HepG2 (cell line): Measurements from ENCODE around the gene B3GNT2. TPM values are rescaled to one million over a fixed set of nuclear protein-coding genes. Genes with fewer than 3 reads are reported as not detected.
A peak's percentile ranks its signal among the peaks of the same experiment; 100 is the strongest.

Experiments
- ATAC-seq: fragments of 200-7000 bp; cut with Tn5 transposase; 3 replicates; pipeline ENCODE4 v1.9.1; 2020; ENCODE audit warnings: mild to moderate bottlenecking, moderate library complexity
- Bru-seq: library from RNA; stranded (reverse); fragments of 400-500 nt; gene quantifications from one replicate; lab custom pipeline; 2021; lab: Mats Ljungman, UMichigan
- BruChase-seq, 2 experiments: library from RNA; stranded (reverse); fragments of 400-500 nt; gene quantifications; one replicate each; lab custom pipeline; 2021; lab: Mats Ljungman, UMichigan
- BruUV-seq: library from RNA; stranded (reverse); fragments of 400-500 nt; replicated peaks from 2 replicates; lab custom pipeline; 2021; lab: Mats Ljungman, UMichigan
- CTCF ChIA-PET: fragments of 300-600 bp; formaldehyde crosslinking; extraction: SDS; loops from one replicate; lab custom pipeline; 2021; ENCODE audit warnings: low total read pairs, inconsistent platforms, low intra/inter-chr PET ratio; lab: Yijun Ruan, JAX
- POLR2A ChIA-PET: fragments of 350-600 bp; sonication (Branson Sonifier 250); formaldehyde crosslinking; loops from one replicate; lab custom pipeline; 2020; ENCODE audit warnings: antibody characterized with exemption, inconsistent platforms; lab: Yijun Ruan, JAX
- DNase-seq: peaks from one replicate; pipeline ENCODE4 v3.0.0-alpha.2; 2015; ENCODE audit warnings: low spot score
- FAIRE-seq: peaks from 3 replicates; lab custom pipeline; 2011; peaks lifted over from hg19 to GRCh38; lab: Jason Lieb, UNC
- H2AFZ ChIP-seq: one replicate; pipeline ENCODE4 v1.6.1; 2011; ENCODE audit warnings: low read length, inconsistent platforms
- H3K27ac ChIP-seq: fragments of 300-600 bp; 3 replicates; pipeline ENCODE4 v1.8.0; 2011; ENCODE audit warnings: mixed run types, mild to moderate bottlenecking, mixed read lengths, low read length, inconsistent platforms; ENCODE audit not compliant: insufficient read depth; ENCODE audit errors: extremely low read length
- H3K27me3 ChIP-seq, 2 experiments: fragments of 200-600 bp in 1 of 2; 2 replicates in 1 of 2; 3 replicates in 1 of 2; pipeline versions ENCODE4 v1.6.0 to v1.8.0; 2011; ENCODE audit warnings: low read length in 2 of 2, mild to moderate bottlenecking in 2 of 2, moderate library complexity in 2 of 2, inconsistent platforms in 1 of 2; ENCODE audit not compliant: insufficient read depth in 2 of 2, control insufficient read depth in 1 of 2
- H3K36me3 ChIP-seq, 2 experiments: fragments of 200-600 bp in 1 of 2; replicated peaks in 1 of 2; 2 replicates in 1 of 2; 3 replicates in 1 of 2; pipeline versions ENCODE4 v1.5.1 to v1.8.0; 2011; ENCODE audit warnings: low read length in 2 of 2, inconsistent platforms in 1 of 2; ENCODE audit not compliant: insufficient read depth in 2 of 2, control insufficient read depth in 1 of 2
- H3K4me1 ChIP-seq: 2 replicates; pipeline ENCODE4 v1.5.1; 2012; ENCODE audit warnings: low read length, inconsistent platforms; ENCODE audit not compliant: insufficient read depth
- H3K4me2 ChIP-seq: 2 replicates; pipeline ENCODE4 v1.6.0; 2011; ENCODE audit warnings: low read depth, low read length, inconsistent platforms
- H3K4me3 ChIP-seq, 3 experiments: fragments of 200-600 bp in 1 of 3; sonication (generic), shearing (Covaris generic) in 1 of 3; replicated peaks in 1 of 3; 2 replicates each; pipeline ENCODE4 v1.5.1; 2011 to 2016; ENCODE audit warnings: low read length in 3 of 3, inconsistent platforms in 2 of 3, low read depth in 2 of 3, mild to moderate bottlenecking in 2 of 3, control low read depth in 1 of 3, mixed read lengths in 1 of 3; ENCODE audit not compliant: insufficient read depth in 1 of 3
- H3K79me2 ChIP-seq: one replicate; pipeline ENCODE4 v1.6.1; 2011; ENCODE audit warnings: low read length, inconsistent platforms; ENCODE audit not compliant: insufficient read depth
- H3K9ac ChIP-seq: 2 replicates; pipeline ENCODE4 v1.6.0; 2011; ENCODE audit warnings: mild to moderate bottlenecking, low read depth, low read length, inconsistent platforms; ENCODE audit not compliant: insufficient read depth
- H3K9me3 ChIP-seq: 2 replicates; pipeline ENCODE4 v1.5.1; 2012; ENCODE audit warnings: mild to moderate bottlenecking, low read length
- H4K20me1 ChIP-seq: 2 replicates; pipeline ENCODE4 v1.6.0; 2011; ENCODE audit warnings: inconsistent platforms, mild to moderate bottlenecking, low read length, moderate library complexity; ENCODE audit not compliant: insufficient read depth
- EHMT2 ChIP-seq: fragments of 200-600 bp; sonication (generic); IDR thresholded peaks from 2 replicates; pipeline ENCODE4 v1.7.0; 2017; ENCODE audit warnings: antibody characterized with exemption, low read depth, low read length, borderline replicate concordance
- HES4 ChIP-seq: sonication (generic); formaldehyde crosslinking; IDR thresholded peaks from 2 replicates; pipeline ENCODE4 v1.9.0; 2021; ENCODE audit warnings: mild to moderate bottlenecking, missing genetic modification reagents, borderline replicate concordance
- KLF16 ChIP-seq, 2 experiments: sonication (generic) in 1 of 2; formaldehyde crosslinking in 1 of 2; IDR thresholded peaks; 2 replicates each; pipeline versions ENCODE4 v1.6.1 to v1.8.0; 2016 to 2023; ENCODE audit warnings: missing genetic modification reagents in 2 of 2, missing compliant biosample characterization in 1 of 2
- RFX5 ChIP-seq: IDR thresholded peaks from 2 replicates; pipeline ENCODE4 v1.6.1; 2011; ENCODE audit warnings: low read depth, low read length, improper control_type of control experiment
- SIN3A ChIP-seq: IDR thresholded peaks from 2 replicates; pipeline ENCODE4 v1.6.1; 2011; ENCODE audit warnings: low read depth, mild to moderate bottlenecking, control low read depth, low read length, borderline replicate concordance
- SKIL ChIP-seq: sonication (generic); formaldehyde crosslinking; IDR thresholded peaks from 2 replicates; pipeline ENCODE4 v1.8.0; 2022; ENCODE audit warnings: missing genetic modification reagents, mild to moderate bottlenecking, moderate library complexity, borderline replicate concordance
- ZNF142 ChIP-seq: sonication (generic); formaldehyde crosslinking; IDR thresholded peaks from 2 replicates; pipeline ENCODE4 v1.4.0; 2020; ENCODE audit warnings: missing genetic modification reagents
- WGBS: methylation state at CpG from one replicate; pipeline ENCODE4 v1.1.6; 2017; ENCODE audit warnings: low lambda C conversion rate; 5-methylcytosine and 5-hydroxymethylcytosine counted together
- in situ Hi-C: cut with HindIII; loops from 2 replicates; pipeline ENCODE4 v1.10.0; 2017; ENCODE audit warnings: low pct_unique_long_range_greater_than_20kb; ENCODE audit not compliant: extremely low pct_ligation_motif_present
- intact Hi-C: fragments of 100-400 bp; cut with micrococcal nuclease; formaldehyde crosslinking; loops from one replicate; pipeline ENCODE4 v1.10.0; 2022; ENCODE audit not compliant: unreplicated experiment
- long read RNA-seq, 2 experiments: library from RNA in 1 of 2; library from polyadenylated mRNA in 1 of 2; stranded (forward) in 1 of 2; unstranded in 1 of 2; transcript quantifications; one replicate each; pipeline ENCODE4 v2.0.0, GENCODE V29; 2019 to 2022
- polyA minus RNA-seq, 3 experiments: library from RNA; depleted of rRNA, polyadenylated mRNA; stranded (reverse); fragments of >200 nt; gene quantifications; 2 replicates each; pipeline ENCODE4 v1.2.3, GENCODE V29; 2011; ENCODE audit warnings: low replicate concordance in 1 of 3
- polyA plus RNA-seq, 8 experiments: library from polyadenylated mRNA; depleted of rRNA in 3 of 8; stranded (reverse) in 7 of 8; unstranded in 1 of 8; fragments of >200 nt; fragmentation: Illumina TruSeq in 4 of 8; extraction: Trizol in 4 of 8; gene quantifications; 2 replicates each; pipeline versions ENCODE4 v1.2.1 to v1.2.3, GENCODE V29; 2011 to 2016; ENCODE audit warnings: low read depth in 4 of 8, missing spikeins in 1 of 8, mixed read lengths in 1 of 8; ENCODE audit not compliant: insufficient read depth in 1 of 8
- total RNA-seq, 5 experiments: library from RNA; depleted of rRNA; stranded (reverse); fragments of >200 nt; fragmentation: Illumina TruSeq; extraction: Trizol; gene quantifications; 2 replicates each; pipeline ENCODE4 v1.2.3, GENCODE V29; 2016; ENCODE audit warnings: low read depth in 1 of 5

Gene B3GNT2
- total RNA-seq (2016; rRNA removed; fragmentation: Illumina TruSeq; extraction: Trizol) (19.5 and 28.5 TPM in 2 replicates), polyA plus RNA-seq (2011; rRNA removed) (26.3 and 29.3 TPM in 2 replicates), polyA minus RNA-seq (2011; rRNA and poly(A)+ RNA removed; ENCODE audit: low replicate concordance) (11.0 and 33.8 TPM in 2 replicates), Bru-seq, nascent RNA (percentile 89 among the genes with signal in this experiment), BruChase-seq, experiment 1, labeled RNA remaining after a 6-hour chase (percentile 84 among the genes with signal in this experiment), BruChase-seq, experiment 2, labeled RNA remaining after a 2-hour chase (percentile 90 among the genes with signal in this experiment)
- total RNA-seq (2016; cell fraction: cytosol; rRNA removed; fragmentation: Illumina TruSeq; extraction: Trizol; ENCODE audit: low read depth), result 5.6 and 5.7 TPM in 2 replicates
- 19.3 and 27.8 TPM in 2 replicates for total RNA-seq (2016; cell fraction: insoluble cytoplasmic fraction; rRNA removed; fragmentation: Illumina TruSeq; extraction: Trizol)
- total RNA-seq (2016; cell fraction: membrane; rRNA removed; fragmentation: Illumina TruSeq; extraction: Trizol), result 13.3 and 14.8 TPM in 2 replicates
- total RNA-seq (2016; cell fraction: nucleus; rRNA removed; fragmentation: Illumina TruSeq; extraction: Trizol), result 27.5 and 28.5 TPM in 2 replicates
- 15.9 and 28.7 TPM in 2 replicates for polyA plus RNA-seq (2011; cell fraction: cytosol; rRNA removed)
- polyA plus RNA-seq (2011; cell fraction: nucleus; rRNA removed), result 7.3 and 11.3 TPM in 2 replicates
- 54.4 and 58.5 TPM in 2 replicates for polyA plus RNA-seq (2012)
- polyA plus RNA-seq (2016; cell fraction: cytosol; fragmentation: Illumina TruSeq; extraction: Trizol; ENCODE audit: low read depth), result 1.4 and 1.7 TPM in 2 replicates
- 17.4 and 17.6 TPM in 2 replicates for polyA plus RNA-seq (2016; cell fraction: insoluble cytoplasmic fraction; fragmentation: Illumina TruSeq; extraction: Trizol; ENCODE audit: low read depth)
- polyA plus RNA-seq (2016; cell fraction: membrane; fragmentation: Illumina TruSeq; extraction: Trizol; ENCODE audit: low read depth), result 5.6 and 5.8 TPM in 2 replicates
- polyA plus RNA-seq (2016; cell fraction: nucleus; fragmentation: Illumina TruSeq; extraction: Trizol; ENCODE audit: insufficient read depth, low read depth), result 29.6 and 33.7 TPM in 2 replicates
- 29.1 and 41.9 TPM in 2 replicates for polyA minus RNA-seq (2011; cell fraction: cytosol; rRNA and poly(A)+ RNA removed)
- polyA minus RNA-seq (2011; cell fraction: nucleus; rRNA and poly(A)+ RNA removed), result 28.5 and 42.8 TPM in 2 replicates
- long read RNA-seq, experiment 1, transcript B3GNT2-201 (2 exons, 2,763 nt), result major isoform, 51 of 56 reads
- long read RNA-seq, experiment 1, partial matches to known transcripts, result 1 of 56 reads
- long read RNA-seq, experiment 1, other reads (novel, unspliced or antisense), result 4 of 56 reads
- long read RNA-seq, experiment 2, transcript B3GNT2-201 (2 exons, 2,763 nt), result major isoform, 6 of 49 reads
- long read RNA-seq, experiment 2, partial matches to known transcripts, result 43 of 49 reads
- long read RNA-seq, experiment 2, other reads (novel, unspliced or antisense), result 0 of 49 reads

GRCh38 chr2:62195421-62196277 lies at the start of gene B3GNT2:
Gene B3GNT2 (plus strand): TSS chr2:62196115. CDS start chr2:62222221, 26,106 bp downstream.
- in situ Hi-C loops (no loop called here), intact Hi-C loops (loop anchor here (2.0 to 10.0 kb wide), 4 partner anchors 42 to 217 kb away; no protein-coding TSS in a partner anchor)
- H4K20me1 ChIP-seq, result peaks cover 37% of the 10 kb centered on the region
- no peak for FAIRE-seq
- 7% methylated on average over 35 of the region's 70 CpGs for WGBS
- H3K79me2 ChIP-seq, result peaks cover 37% of the 10 kb centered on the region
- H3K27ac ChIP-seq, result peak within 1 kb of the TSS; percentile 86
- no peak within 1 kb of the TSS for H2AFZ ChIP-seq
- no peaks in the 10 kb centered on the region for H3K36me3 ChIP-seq
- no peaks in the 10 kb centered on the region for H3K9me3 ChIP-seq
- CTCF ChIA-PET, result no interaction called here
- H3K4me2 ChIP-seq, result peak within 1 kb of the TSS; percentile 87
- H3K4me1 ChIP-seq, result peaks cover 68% of the 10 kb centered on the region
- BruUV-seq, result TSS peak; percentile 66
- peak within 1 kb of the TSS; percentile 87 for H3K9ac ChIP-seq
- peak; percentile 56 for DNase-seq
- POLR2A ChIA-PET, result interaction anchor here (1.1 to 1.2 kb wide), 2 partner anchors 18 to 235 kb away, joined by 3 to 5 read pairs; no protein-coding TSS in a partner anchor
- peak; percentile 75 for ATAC-seq
- H3K27me3 ChIP-seq, result no peaks in the 10 kb centered on the region; a peak in 1 of 5 replicates
- peak within 1 kb of the TSS; percentile 76 to 96 (median 96) for H3K4me3 ChIP-seq
- TF ChIP-seq SIN3A, result peak; percentile 70; the same call in 1 of the 2 replicates
- no peak for TF ChIP-seq RFX5
- TF ChIP-seq EHMT2, result no peak
- TF ChIP-seq SKIL, result no peak
- TF ChIP-seq KLF16 (CRISPR knock-in tag; IDR thresholded peaks at IDR 0.05), result peak in 1 of 2 experiments; percentile 59; a peak in 1 of 4 replicates
- peak; percentile 20; the same call in 1 of the 2 replicates for TF ChIP-seq ZNF142 (CRISPR knock-in tag)
- peak; percentile 91; the same call in 1 of the 2 replicates for TF ChIP-seq HES4 (CRISPR knock-in tag)
